ES-I3 (cell line): ENCODE data around the gene PYHIN1.

Experiments
- H3K36me3 ChIP-seq: 2 replicates; pipeline ENCODE4 v1.6.1; 2013; ENCODE audit warnings: mild to moderate bottlenecking, low read length, control low read depth, moderate library complexity; ENCODE audit not compliant: insufficient read depth
- H3K4me1 ChIP-seq: 2 replicates; pipeline ENCODE4 v1.6.1; 2013; ENCODE audit warnings: mild to moderate bottlenecking, control low read depth, low read length; ENCODE audit not compliant: insufficient read depth
- H3K9ac ChIP-seq: 2 replicates; pipeline ENCODE4 v1.6.1; 2013; ENCODE audit warnings: low read depth, mild to moderate bottlenecking, low read length, moderate library complexity
- H3K9me3 ChIP-seq: 2 replicates; pipeline ENCODE4 v1.6.1; 2013; ENCODE audit warnings: mild to moderate bottlenecking, low read length, moderate library complexity; ENCODE audit not compliant: control insufficient read depth, insufficient read depth

PYHIN1 gene

GRCh38 chr1:158951956-158952355, 20.6 kb downstream of the PYHIN1 start:
- Histone ChIP-seq H3K9me3 (no peaks in the 10 kb centered on the region; the same call in 1 of the 2 replicates), H3K36me3 (no peaks in the 10 kb centered on the region), H3K4me1 (no peaks in the 10 kb centered on the region), H3K9ac (no peak overlapping the region)

GRCh38 chr1:158952416-158952815, 21.1 kb downstream of the PYHIN1 start:
- Histone ChIP-seq H3K9me3 (no peaks in the 10 kb centered on the region; the same call in 1 of the 2 replicates), H3K4me1 (no peaks in the 10 kb centered on the region), H3K36me3 (no peaks in the 10 kb centered on the region), H3K9ac (no peak overlapping the region)

GRCh38 chr1:158961178-158961577, 29.8 kb downstream of the PYHIN1 start:
- no peak overlapping the region for H3K9ac ChIP-seq
- H3K36me3 ChIP-seq = no peaks in the 10 kb centered on the region
- no peaks in the 10 kb centered on the region for H3K4me1 ChIP-seq
- H3K9me3 ChIP-seq = no peaks in the 10 kb centered on the region

- Histone ChIP-seq H3K9me3 (no peaks in the 10 kb centered on the region), H3K4me1 (no peaks in the 10 kb centered on the region), H3K9ac (no peak overlapping the region), H3K36me3 (no peaks in the 10 kb centered on the region)
Observed at GRCh38 chr1:158962983-158963382, 31.6 kb downstream of the PYHIN1 start.

- Histone ChIP-seq H3K36me3 (no peaks in the 10 kb centered on the region), H3K4me1 (no peaks in the 10 kb centered on the region), H3K9me3 (no peaks in the 10 kb centered on the region), H3K9ac (no peak overlapping the region)
Observed at GRCh38 chr1:158969166-158969565, 37.8 kb downstream of the PYHIN1 start.

- Histone ChIP-seq H3K9me3 (no peaks in the 10 kb centered on the region), H3K4me1 (no peaks in the 10 kb centered on the region), H3K36me3 (no peaks in the 10 kb centered on the region), H3K9ac (no peak overlapping the region)
Observed at GRCh38 chr1:158969855-158970254, 38.5 kb downstream of the PYHIN1 start.

GRCh38 chr1:158972841-158973240, 41.5 kb downstream of the PYHIN1 start:
- no peak overlapping the region for H3K9ac ChIP-seq
- H3K4me1 ChIP-seq = no peaks in the 10 kb centered on the region
- no peaks in the 10 kb centered on the region for H3K9me3 ChIP-seq
- H3K36me3 ChIP-seq = no peaks in the 10 kb centered on the region

- no peaks in the 10 kb centered on the region for H3K36me3 ChIP-seq
- no peaks in the 10 kb centered on the region for H3K4me1 ChIP-seq
- no peak overlapping the region for H3K9ac ChIP-seq
- H3K9me3 ChIP-seq = no peaks in the 10 kb centered on the region; the same call in 1 of the 2 replicates
Observed at GRCh38 chr1:158976219-158976618, 44.9 kb downstream of the PYHIN1 start.

GRCh38 chr1:158978730-158979129, 47.4 kb downstream of the PYHIN1 start:
- H3K9me3 ChIP-seq = no peaks in the 10 kb centered on the region; the same call in 1 of the 2 replicates
- no peaks in the 10 kb centered on the region for H3K4me1 ChIP-seq
- no peaks in the 10 kb centered on the region for H3K36me3 ChIP-seq
- H3K9ac ChIP-seq = no peak overlapping the region

- Histone ChIP-seq H3K9ac (no peak overlapping the region), H3K36me3 (no peaks in the 10 kb centered on the region), H3K9me3 (no peaks in the 10 kb centered on the region; the same call in 1 of the 2 replicates), H3K4me1 (no peaks in the 10 kb centered on the region)
Observed at GRCh38 chr1:158979229-158979628, 47.9 kb downstream of the PYHIN1 start.

- no peak overlapping the region for H3K9ac ChIP-seq
- no peaks in the 10 kb centered on the region; the same call in 1 of the 2 replicates for H3K9me3 ChIP-seq
Observed at GRCh38 chr1:158983235-158983634, 51.9 kb downstream of the PYHIN1 start.

GRCh38 chr1:158984386-158984785, 53.0 kb downstream of the PYHIN1 start:
- no peaks in the 10 kb centered on the region for H3K4me1 ChIP-seq
- no peaks in the 10 kb centered on the region; the same call in 1 of the 2 replicates for H3K9me3 ChIP-seq
- H3K9ac ChIP-seq = no peak overlapping the region
- H3K36me3 ChIP-seq = no peaks in the 10 kb centered on the region

More at GRCh38 chr1:158983235-158983634, 51.9 kb downstream of the PYHIN1 start:
- Histone ChIP-seq H3K36me3 (no peaks in the 10 kb centered on the region), H3K4me1 (no peaks in the 10 kb centered on the region)

- Histone ChIP-seq H3K9me3 (no peaks in the 10 kb centered on the region), H3K4me1 (no peaks in the 10 kb centered on the region), H3K9ac (no peak overlapping the region), H3K36me3 (no peaks in the 10 kb centered on the region)
Observed at GRCh38 chr1:158989424-158989823, 58.1 kb downstream of the PYHIN1 start.

GRCh38 chr1:158992787-158993312, 61.5 kb downstream of the PYHIN1 start:
- no peaks in the 10 kb centered on the region for H3K4me1 ChIP-seq
- no peaks in the 10 kb centered on the region for H3K9me3 ChIP-seq
- H3K9ac ChIP-seq = no peak overlapping the region
- no peaks in the 10 kb centered on the region for H3K36me3 ChIP-seq

- Histone ChIP-seq H3K4me1 (peaks cover 10% of the 10 kb centered on the region; the same call in 1 of the 2 replicates), H3K36me3 (no peaks in the 10 kb centered on the region), H3K9me3 (no peaks in the 10 kb centered on the region), H3K9ac (no peak overlapping the region)
Observed at GRCh38 chr1:158996998-158997397, 65.6 kb downstream of the PYHIN1 start.
